ENCODE results near the gene WASHC4. TPM values are rescaled to one million over a fixed set of nuclear protein-coding genes. Genes with fewer than 3 reads are reported as not detected.

The WASHC4 gene
- total and polyA plus RNA-seq, 4 donors, result 11.5 to 59.1 (median 32.6) TPM

- H3K9me3 ChIP-seq (ENCODE audit: control insufficient read depth in 4 of 4, low read length in 3 of 4), result no peaks in the 10 kb centered on the region
- DNase-seq (ENCODE audit: low spot score), result no peak
- H3K4me3 ChIP-seq (ENCODE audit: low read depth in 1 of 3, low read length in 3 of 3), result no peak overlapping the region
- TF ChIP-seq NR2F2 (IDR thresholded peaks at IDR 0.05) (no peak), RXRA (IDR thresholded peaks at IDR 0.05) (no peak), HNF4G (IDR thresholded peaks at IDR 0.05) (no peak), ATF3 (IDR thresholded peaks at IDR 0.05) (no peak), GABPA (IDR thresholded peaks at IDR 0.05 in 1 of 2, conservative IDR thresholded peaks at IDR 0.05 in 1 of 2) (no peak), ZBTB33 (IDR thresholded peaks at IDR 0.05) (no peak), JUND (IDR thresholded peaks at IDR 0.05) (no peak), YY1 (IDR thresholded peaks at IDR 0.05) (no peak), HNF4A (conservative IDR thresholded peaks at IDR 0.05) (no peak), RAD21 (IDR thresholded peaks at IDR 0.05) (no peak), TAF1 (conservative IDR thresholded peaks at IDR 0.05) (no peak), FOXA1 (IDR thresholded peaks at IDR 0.05) (no peak), MAX (IDR thresholded peaks at IDR 0.05) (no peak)
- H3K27ac ChIP-seq (ENCODE audit: low read depth in 1 of 2, low read length in 2 of 2), result no peak overlapping the region
- WGBS, result 53% methylated on average over 6 of the region's 6 CpGs
- H3K27me3 ChIP-seq (ENCODE audit: control insufficient read depth in 4 of 4, insufficient read depth in 4 of 4, low read length in 3 of 4), result no peaks in the 10 kb centered on the region
- H3K36me3 ChIP-seq (ENCODE audit: control insufficient read depth in 4 of 4, insufficient read depth in 3 of 4, low read depth in 1 of 4, low read length in 3 of 4), result peaks cover 1 to 34% (median 22%) of the 10 kb centered on the region in 4 donors
- no peak overlapping the region for H3K9ac ChIP-seq (ENCODE audit: low read depth in 1 of 2, low read length in 2 of 2)
- H3K4me1 ChIP-seq (ENCODE audit: control insufficient read depth in 4 of 4, insufficient read depth in 4 of 4, low read length in 3 of 4), result peaks cover 0 to 5% (median 0%) of the 10 kb centered on the region in 4 donors
Observed at GRCh38 chr12:105171691-105172436, 64.3 kb downstream of the WASHC4 start.

GRCh38 chr12:105175397-105175990 lies 68.0 kb downstream of the WASHC4 start:
- H3K9me3 ChIP-seq (ENCODE audit: control insufficient read depth in 4 of 4, low read length in 3 of 4), result no peaks in the 10 kb centered on the region
- 78% methylated on average over 2 of the region's 2 CpGs for WGBS
- H3K4me1 ChIP-seq (ENCODE audit: control insufficient read depth in 4 of 4, insufficient read depth in 4 of 4, low read length in 3 of 4), result peaks cover 0 to 5% (median 0%) of the 10 kb centered on the region in 4 donors
- H3K36me3 ChIP-seq (ENCODE audit: control insufficient read depth in 4 of 4, insufficient read depth in 3 of 4, low read depth in 1 of 4, low read length in 3 of 4), result peaks cover 3 to 26% (median 9%) of the 10 kb centered on the region in 4 donors
- H3K27me3 ChIP-seq (ENCODE audit: control insufficient read depth in 4 of 4, insufficient read depth in 4 of 4, low read length in 3 of 4), result no peaks in the 10 kb centered on the region
- no peak for DNase-seq (ENCODE audit: low spot score)
- no peak overlapping the region for H3K4me3 ChIP-seq (ENCODE audit: low read depth in 1 of 3, low read length in 3 of 3)
- TF ChIP-seq RAD21 (IDR thresholded peaks at IDR 0.05) (no peak), GABPA (IDR thresholded peaks at IDR 0.05 in 1 of 2, conservative IDR thresholded peaks at IDR 0.05 in 1 of 2) (no peak), FOXA2 (IDR thresholded peaks at IDR 0.05) (no peak), CTCF (IDR thresholded peaks at IDR 0.05; ENCODE audit: low read depth, low read length, missing input control) (no peak), SP1 (IDR thresholded peaks at IDR 0.05) (no peak), EGR1 (IDR thresholded peaks at IDR 0.05; ENCODE audit: low read depth in 2 of 2) (no peak), MAX (IDR thresholded peaks at IDR 0.05) (no peak), HNF4G (IDR thresholded peaks at IDR 0.05) (no peak), HNF4A (conservative IDR thresholded peaks at IDR 0.05) (no peak), TAF1 (conservative IDR thresholded peaks at IDR 0.05) (no peak), JUND (IDR thresholded peaks at IDR 0.05) (no peak), ATF3 (IDR thresholded peaks at IDR 0.05) (no peak)
- no peak overlapping the region for H3K9ac ChIP-seq (ENCODE audit: low read depth in 1 of 2, low read length in 2 of 2)
- no peak overlapping the region for H3K27ac ChIP-seq (ENCODE audit: low read depth in 1 of 2, low read length in 2 of 2)
